Brain microvascular endothelial cell (primary cell): ENCODE results near the gene TSPEAR.
"Not testable (repeated sequence)": the region's sequence is repeated elsewhere in the genome, so short reads cannot be mapped to it uniquely, and the experiment has no call there.

Source experiments
- DNase-seq: peaks from one replicate; pipeline ENCODE4 v3.0.0-alpha.2; 2020
- H3K27ac ChIP-seq: fragments of 250-450 bp; sonication (Bioruptor Pico); 2 replicates; pipeline ENCODE4 v1.5.1; 2020; ENCODE audit warnings: mild to moderate bottlenecking, moderate library complexity
- H3K27me3 ChIP-seq: fragments of 250-450 bp; sonication (Bioruptor Pico); replicated peaks from 2 replicates; pipeline ENCODE4 v1.5.1; 2020; ENCODE audit warnings: mild to moderate bottlenecking
- H3K36me3 ChIP-seq: fragments of 250-450 bp; sonication (Bioruptor Pico); replicated peaks from 2 replicates; pipeline ENCODE4 v1.5.1; 2020; ENCODE audit warnings: mild to moderate bottlenecking
- H3K4me3 ChIP-seq: 2 replicates; pipeline ENCODE4 v1.5.1; 2011; ENCODE audit warnings: low read depth, mild to moderate bottlenecking, control low read depth, low read length, moderate library complexity
- CTCF ChIP-seq: IDR thresholded peaks from 2 replicates; pipeline ENCODE4 v1.5.1; 2011; ENCODE audit warnings: low read depth, mild to moderate bottlenecking, moderate library complexity, low read length, control low read depth, inconsistent platforms; ENCODE audit errors: missing control alignments
- in situ Hi-C: cut with HindIII; loops from 2 replicates; pipeline ENCODE4 v1.10.0; 2017; ENCODE audit warnings: low sequenced_read_pairs, low pct_ligation_motif_present

Gene TSPEAR

DNA sequence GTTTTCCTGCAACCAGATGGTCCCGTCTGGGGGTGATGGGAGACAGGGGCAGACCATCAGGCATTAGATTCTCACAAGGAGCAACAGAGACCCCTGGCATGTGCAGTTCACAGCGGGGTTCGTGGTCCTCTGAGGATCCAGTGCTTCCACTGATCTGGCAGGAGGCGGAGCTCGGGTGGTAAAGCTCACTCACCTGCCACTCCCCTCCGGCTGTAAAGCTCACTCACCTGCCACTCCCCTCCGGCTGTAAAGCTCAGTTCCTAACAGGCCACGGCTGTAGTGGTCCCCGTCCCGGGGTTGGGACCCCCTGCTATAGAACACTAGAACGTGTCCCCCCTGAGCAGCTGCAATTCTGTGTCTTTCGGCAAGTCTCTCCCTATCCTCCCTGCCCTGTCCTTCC lies 9.8 kb downstream of the TSPEAR start:
- no peaks in the 10 kb centered on the region for H3K36me3 ChIP-seq
- no peak for DNase-seq
- peaks cover 78% of the 10 kb centered on the region for H3K27me3 ChIP-seq
- H3K4me3 ChIP-seq, result no peak overlapping the region
- no peak for TF ChIP-seq CTCF
- in situ Hi-C loops, result no loop called here
- no peak overlapping the region for H3K27ac ChIP-seq

GRCh38 chr21:44701023-44701400 lies 10.4 kb downstream of the TSPEAR start:
- Histone ChIP-seq H3K27ac (no peak overlapping the region), H3K36me3 (no peaks in the 10 kb centered on the region), H3K4me3 (no peak overlapping the region), H3K27me3 (peaks cover 76% of the 10 kb centered on the region)
- DNase-seq, result no peak
- in situ Hi-C loops, result no loop called here
- TF ChIP-seq CTCF, result no peak

DNA sequence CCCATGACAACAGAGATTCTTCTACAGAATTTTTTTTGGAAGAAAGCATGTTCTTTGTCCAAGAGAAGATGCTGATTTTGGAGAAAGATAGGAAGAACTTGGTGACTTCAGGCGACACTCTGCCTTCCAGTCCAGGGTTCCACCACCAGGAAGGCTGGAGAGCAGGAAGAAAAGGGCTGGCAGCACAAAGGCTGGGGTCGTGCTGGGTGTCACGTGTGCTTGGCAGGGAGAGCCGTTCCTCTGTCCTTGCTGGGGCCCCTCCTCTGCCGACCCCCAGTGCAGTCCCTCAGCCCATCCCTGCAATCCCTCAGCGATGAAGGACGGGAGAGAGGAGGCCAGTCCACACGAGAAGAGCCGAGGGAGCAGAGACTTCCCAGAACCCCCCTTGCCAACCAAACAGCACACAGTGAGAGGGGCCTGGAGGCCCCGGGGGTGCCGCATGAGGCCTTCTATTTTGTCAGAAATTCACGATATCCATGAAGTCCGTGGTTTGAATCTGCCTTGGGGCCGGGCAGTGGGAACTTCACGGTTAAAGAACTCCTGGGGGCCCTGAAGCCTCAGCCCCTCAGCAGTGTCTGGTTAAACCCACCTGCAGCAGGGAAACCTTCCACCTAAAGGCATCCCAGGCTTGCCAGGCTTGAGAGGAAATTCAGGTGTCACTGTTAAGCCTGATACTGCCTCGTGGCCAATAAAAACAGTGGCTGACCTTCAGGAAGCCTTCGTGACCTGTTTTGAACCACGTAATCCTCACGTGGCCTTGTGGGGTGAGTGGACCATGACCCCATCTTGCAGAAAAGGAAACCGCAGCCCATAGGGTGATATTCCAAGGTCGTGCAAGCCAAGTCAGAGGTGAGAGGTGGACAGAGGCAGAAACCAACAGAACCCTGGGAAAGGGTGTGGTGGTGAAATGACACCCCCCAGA lies 11.0 kb downstream of the TSPEAR start:
- no peak for DNase-seq
- Histone ChIP-seq H3K4me3 (no peak overlapping the region), H3K36me3 (no peaks in the 10 kb centered on the region), H3K27me3 (peaks cover 73% of the 10 kb centered on the region), H3K27ac (no peak overlapping the region)
- in situ Hi-C loops, result no loop called here
- TF ChIP-seq CTCF, result no peak

- H3K4me3 ChIP-seq, result no peak overlapping the region
- H3K36me3 ChIP-seq, result no peaks in the 10 kb centered on the region
- in situ Hi-C loops, result no loop called here
- no peak for TF ChIP-seq CTCF
- H3K27me3 ChIP-seq, result peaks cover 67% of the 10 kb centered on the region
- no peak overlapping the region for H3K27ac ChIP-seq
- no peak for DNase-seq
Observed at GRCh38 chr21:44699502-44700001, 11.8 kb downstream of the TSPEAR start.

DNA sequence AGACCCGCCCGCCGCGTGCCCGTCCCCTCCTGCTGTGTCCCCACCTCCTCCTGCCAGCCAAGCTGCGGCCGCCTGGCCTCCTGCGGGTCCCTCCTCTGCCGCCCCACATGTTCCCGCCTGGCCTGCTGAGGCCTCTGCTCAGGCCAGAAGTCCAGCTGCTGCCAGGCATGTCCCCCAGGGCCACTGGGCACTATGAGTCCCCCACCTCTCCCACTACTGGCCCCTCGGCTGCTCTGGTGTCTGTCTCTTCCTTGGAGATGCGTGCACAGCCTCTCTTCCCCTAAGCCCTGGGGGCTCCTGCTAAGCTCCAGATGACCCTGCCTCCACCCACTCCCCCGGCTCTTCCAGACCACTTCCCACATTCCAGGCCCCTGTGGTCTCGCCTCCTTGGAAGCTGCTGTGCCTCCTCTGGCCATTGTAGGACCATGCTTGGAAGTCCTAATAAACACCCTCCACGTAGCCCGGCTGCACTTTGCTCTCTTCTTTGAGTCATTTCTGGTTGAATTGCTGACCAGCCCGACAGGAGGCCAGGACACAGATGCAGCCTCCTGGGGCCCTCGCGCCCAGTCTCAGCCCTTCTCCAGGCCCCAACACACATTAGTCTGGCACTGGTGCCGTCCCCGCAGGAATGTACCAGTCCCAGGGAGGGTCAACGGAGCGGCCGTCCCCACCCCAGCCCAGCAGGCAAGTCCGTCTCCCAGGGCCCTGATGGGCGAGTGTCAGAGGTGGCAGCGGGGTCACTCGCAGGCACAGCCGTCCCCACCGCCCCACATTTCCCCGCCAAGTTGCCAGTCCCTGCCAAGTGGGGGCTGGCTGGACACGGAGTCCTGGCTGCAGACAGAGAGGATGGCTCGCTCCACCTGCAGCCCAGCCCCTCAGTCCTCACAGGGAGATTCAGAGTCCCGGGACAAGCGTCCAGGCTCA lies 13.3 kb downstream of the TSPEAR start:
- H3K4me3 ChIP-seq, result no peak overlapping the region
- no peaks in the 10 kb centered on the region for H3K36me3 ChIP-seq
- TF ChIP-seq CTCF, result no peak
- in situ Hi-C loops, result no loop called here
- H3K27ac ChIP-seq, result no peak overlapping the region
- no peak for DNase-seq
- peaks cover 52% of the 10 kb centered on the region for H3K27me3 ChIP-seq

GRCh38 chr21:44697172-44697810 lies 14.1 kb downstream of the TSPEAR start, which contains the start of gene KRTAP10-12:
KRTAP10-12 (plus strand) TSS chr21:44697172; CDS start chr21:44697202, 30 bp downstream.
- in situ Hi-C loops, H3K27ac ChIP-seq, DNase-seq, H3K4me3 ChIP-seq, H3K36me3 ChIP-seq: not testable (repeated sequence)
- peaks cover 45% of the 10 kb centered on the region for H3K27me3 ChIP-seq
